Vagina (tissue), 2 donors: Measurements from ENCODE around the gene MAP1B. TPM values are rescaled to one million over a fixed set of nuclear protein-coding genes. Genes with fewer than 3 reads are reported as not detected.

ENCODE experiments used
- DNase-seq, 2 donors: peaks; one replicate each; pipeline ENCODE4 v3.0.0-alpha.2; 2017; ENCODE audit errors: extremely low spot score in 2 of 2
- H3K27ac ChIP-seq: fragments of 200-600 bp; sonication (generic); one replicate; pipeline ENCODE4 v1.5.1; 2019
- H3K27me3 ChIP-seq: fragments of 200-600 bp; sonication (generic); one replicate; pipeline ENCODE4 v1.5.1; 2019
- H3K36me3 ChIP-seq, 2 donors: fragments of 200-600 bp; sonication (generic); one replicate each; pipeline ENCODE4 v1.5.1; 2017 to 2019
- H3K4me1 ChIP-seq: fragments of 200-600 bp; sonication (generic); one replicate; pipeline ENCODE4 v1.5.1; 2019
- H3K4me3 ChIP-seq, 2 donors: fragments of 200-600 bp; sonication (generic); 1 replicate in 1 of 2; 2 replicates in 1 of 2; pipeline ENCODE4 v1.5.1; 2016 to 2019
- H3K9me3 ChIP-seq: fragments of 200-600 bp; sonication (generic); one replicate; pipeline ENCODE4 v1.5.1; 2019
- CTCF ChIP-seq, 3 experiments: fragments of 450-650 bp in 2 of 3; fragments of 200-600 bp in 1 of 3; sonication (generic) in 1 of 3; IDR thresholded peaks; one replicate each; pipeline ENCODE4 v1.5.1; 2017 to 2019; ENCODE audit warnings: antibody characterized with exemption in 3 of 3, mild to moderate bottlenecking in 2 of 3, moderate library complexity in 2 of 3
- POLR2A ChIP-seq, 2 donors: fragments of 450-650 bp; IDR thresholded peaks; one replicate each; pipeline ENCODE4 v1.6.1; 2017; ENCODE audit warnings: antibody characterized with exemption in 2 of 2, mild to moderate bottlenecking in 2 of 2, moderate library complexity in 2 of 2
- POLR2AphosphoS5 ChIP-seq, 2 donors: sonication (generic); formaldehyde crosslinking; IDR thresholded peaks; one replicate each; pipeline ENCODE4 v1.9.0; 2017; ENCODE audit warnings: antibody characterized with exemption in 2 of 2, mild to moderate bottlenecking in 2 of 2, low read depth in 1 of 2; ENCODE audit not compliant: insufficient read depth in 1 of 2
- intact Hi-C: fragments of 100-400 bp; cut with DNase I; formaldehyde crosslinking; loops from one replicate; pipeline ENCODE4 v1.15.1; 2023
- total RNA-seq: library from RNA; depleted of rRNA; stranded (reverse); fragments of >200 nt; gene quantifications from one replicate; pipeline ENCODE4 v1.2.3, GENCODE V29; 2016

Gene MAP1B
- total RNA-seq, 1 donor from 2014 or later = 386 TPM

DNA sequence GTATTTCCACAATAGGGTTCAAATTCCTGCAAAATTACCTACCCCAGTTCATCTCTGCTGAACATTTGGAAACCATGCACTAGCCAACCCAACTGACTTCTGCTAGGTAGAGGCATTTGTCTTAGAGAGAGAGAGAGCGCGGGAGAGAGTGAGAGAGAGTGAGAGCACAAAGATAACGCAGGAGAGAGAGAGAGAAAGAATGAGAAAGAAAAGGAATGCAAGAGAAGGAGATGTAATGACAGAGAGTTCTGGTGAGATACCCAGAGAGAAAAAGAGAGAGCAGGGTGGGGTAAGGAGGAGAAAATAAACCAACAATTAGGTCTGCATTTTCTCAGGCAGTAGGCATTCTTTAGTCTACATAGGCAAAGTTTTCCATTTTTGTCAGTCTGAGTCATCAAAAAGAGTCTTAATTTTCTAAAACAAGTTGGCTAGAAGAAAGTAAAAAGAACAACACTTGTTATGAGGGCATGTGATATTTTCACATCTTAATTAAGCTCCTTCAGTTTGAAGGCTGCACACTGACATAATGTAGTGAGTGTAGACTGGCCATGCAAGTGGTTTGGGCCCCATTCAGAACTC is 98.2 kb downstream of the MAP1B start:
- intact Hi-C loops = no loop called here
- Histone ChIP-seq H3K27me3 (no peaks in the 10 kb centered on the region), H3K36me3 (peaks cover 0 to 22% of the 10 kb centered on the region in 2 donors), H3K4me1 (peaks cover 13% of the 10 kb centered on the region), H3K4me3 (no peak overlapping the region), H3K27ac (no peak overlapping the region), H3K9me3 (no peaks in the 10 kb centered on the region)
- no peak for DNase-seq
- TF ChIP-seq CTCF (IDR thresholded peaks at IDR 0.05) = no peak
- TF ChIP-seq POLR2AphosphoS5 (IDR thresholded peaks at IDR 0.05; ENCODE audit: insufficient read depth in 1 of 2, low read depth in 1 of 2) = no peak
- no peak for TF ChIP-seq POLR2A (IDR thresholded peaks at IDR 0.05)

DNA sequence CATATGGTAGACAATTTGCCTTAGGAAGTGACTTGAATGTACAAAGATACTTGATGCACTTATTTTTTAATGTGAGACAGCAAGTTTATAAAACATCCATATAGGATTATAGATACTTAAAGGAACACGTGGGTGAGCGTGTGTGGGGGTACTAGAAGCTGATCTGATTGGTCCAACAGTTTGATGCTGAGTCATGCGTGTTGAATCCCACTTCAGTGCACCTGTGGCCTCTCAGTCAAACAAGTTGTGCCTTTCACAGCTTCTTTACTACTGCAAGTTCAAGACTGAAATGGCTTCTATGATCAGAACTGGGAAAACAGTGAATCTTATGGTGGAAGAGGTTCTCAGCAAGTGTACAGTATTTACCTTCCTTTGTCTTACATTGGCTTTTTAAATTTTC is 98.9 kb downstream of the MAP1B start:
- peaks cover 19% of the 10 kb centered on the region for H3K4me1 ChIP-seq
- no peak for DNase-seq
- intact Hi-C loops = no loop called here
- H3K9me3 ChIP-seq = no peaks in the 10 kb centered on the region
- TF ChIP-seq POLR2AphosphoS5 (IDR thresholded peaks at IDR 0.05; ENCODE audit: insufficient read depth in 1 of 2, low read depth in 1 of 2) (no peak), CTCF (IDR thresholded peaks at IDR 0.05) (no peak), POLR2A (IDR thresholded peaks at IDR 0.05) (no peak)
- H3K27me3 ChIP-seq = no peaks in the 10 kb centered on the region
- H3K36me3 ChIP-seq = peaks cover 0 to 22% of the 10 kb centered on the region in 2 donors
- H3K27ac ChIP-seq = no peak overlapping the region
- no peak overlapping the region for H3K4me3 ChIP-seq

GRCh38 chr5:72206994-72207393 is 99.7 kb downstream of the MAP1B start:
- Histone ChIP-seq H3K27ac (no peak overlapping the region), H3K4me3 (no peak overlapping the region), H3K4me1 (peaks cover 22% of the 10 kb centered on the region), H3K9me3 (no peaks in the 10 kb centered on the region), H3K36me3 (peaks cover 0 to 22% of the 10 kb centered on the region in 2 donors), H3K27me3 (no peaks in the 10 kb centered on the region)
- no peak for DNase-seq
- TF ChIP-seq POLR2AphosphoS5 (IDR thresholded peaks at IDR 0.05; ENCODE audit: insufficient read depth in 1 of 2, low read depth in 1 of 2) (no peak), POLR2A (IDR thresholded peaks at IDR 0.05) (no peak), CTCF (IDR thresholded peaks at IDR 0.05) (no peak)
- intact Hi-C loops = no loop called here

GRCh38 chr5:72208324-72208926 is 101.2 kb downstream of the MAP1B start:
- H3K27ac ChIP-seq = no peak overlapping the region
- H3K36me3 ChIP-seq = peaks cover 0 to 20% of the 10 kb centered on the region in 2 donors
- H3K4me3 ChIP-seq = no peak overlapping the region
- no peak for DNase-seq
- no peaks in the 10 kb centered on the region for H3K9me3 ChIP-seq
- peaks cover 22% of the 10 kb centered on the region for H3K4me1 ChIP-seq
- intact Hi-C loops = no loop called here
- TF ChIP-seq POLR2AphosphoS5 (IDR thresholded peaks at IDR 0.05; ENCODE audit: insufficient read depth in 1 of 2, low read depth in 1 of 2) (no peak), CTCF (IDR thresholded peaks at IDR 0.05) (no peak), POLR2A (IDR thresholded peaks at IDR 0.05) (no peak)
- no peaks in the 10 kb centered on the region for H3K27me3 ChIP-seq
